Stimulated activated effector memory CD8-positive, alpha-beta T cell treated with anti-CD3 and anti-CD28 coated beads, Interleukin-12 subunit alpha, Interleukin-12 subunit beta, amount 100 ng/mL, for 72 hours (primary cell): ENCODE measurements around the gene PLG.
A peak's percentile ranks its signal among the peaks of the same experiment; 100 is the strongest.
"Not testable (repeated sequence)": the region's sequence is repeated elsewhere in the genome, so short reads cannot be mapped to it uniquely, and the experiment has no call there.

Experiments
- ATAC-seq: fragments of 150-1000 bp; cut with Tn5 transposase; 2 replicates; pipeline ENCODE4 v1.10.0; 2021
- DNase-seq, 2 donors: peaks; one replicate each; pipeline ENCODE4 v3.0.0; 2021 to 2022; ENCODE audit warnings: low spot score in 2 of 2
- H3K27ac Mint-ChIP-seq: one replicate; pipeline ENCODE4 v1.8.0; 2022; ENCODE audit warnings: mild to moderate bottlenecking, mixed read lengths
- H3K36me3 Mint-ChIP-seq: one replicate; pipeline ENCODE4 v1.8.0; 2022; ENCODE audit warnings: mild to moderate bottlenecking, mixed read lengths
- H3K4me1 Mint-ChIP-seq: one replicate; pipeline ENCODE4 v1.8.0; 2022; ENCODE audit warnings: mixed read lengths
- H3K4me3 Mint-ChIP-seq: one replicate; pipeline ENCODE4 v1.8.0; 2022; ENCODE audit warnings: mild to moderate bottlenecking, mixed read lengths
- H3K9me3 Mint-ChIP-seq: one replicate; pipeline ENCODE4 v1.8.0; 2022; ENCODE audit warnings: mixed read lengths

PLG gene

DNA sequence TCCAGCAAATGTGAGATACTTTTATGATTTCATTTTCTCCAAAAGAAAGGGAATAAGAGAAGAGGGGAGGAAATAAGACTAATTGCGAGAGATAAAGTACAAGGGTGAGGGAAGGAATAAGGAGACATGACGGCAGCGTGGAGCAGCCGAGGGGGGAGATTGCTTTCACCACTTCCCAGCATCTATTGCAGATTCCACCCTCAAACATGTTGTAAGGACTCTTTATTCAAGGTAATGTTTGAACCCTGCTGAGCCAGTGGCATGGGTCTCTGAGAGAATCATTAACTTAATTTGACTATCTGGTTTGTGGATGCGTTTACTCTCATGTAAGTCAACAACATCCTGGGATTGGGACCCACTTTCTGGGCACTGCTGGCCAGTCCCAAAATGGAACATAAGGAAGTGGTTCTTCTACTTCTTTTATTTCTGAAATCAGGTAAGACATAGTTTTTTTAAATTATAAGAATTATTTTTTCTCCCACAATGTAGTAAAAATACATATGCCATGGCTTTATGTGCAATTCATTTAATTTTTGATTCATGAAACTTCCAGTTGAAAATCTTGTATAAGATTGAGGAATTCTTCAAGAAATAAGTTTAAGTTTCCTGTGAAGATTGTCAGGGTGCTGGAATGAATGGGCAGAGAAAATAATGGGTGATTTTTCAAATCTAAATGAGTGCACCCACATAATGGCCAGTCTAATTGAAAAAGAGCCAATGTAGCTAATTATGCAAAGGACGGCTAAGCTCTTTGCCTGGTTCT, at the start of gene PLG:
PLG (plus strand) TSS at position 327 of the 763 bp plus-strand sequence; CDS start at position 388, 61 bp downstream.
- DNase-seq, ATAC-seq, H3K4me3 Mint-ChIP-seq, H3K9me3 Mint-ChIP-seq, H3K4me1 Mint-ChIP-seq, H3K36me3 Mint-ChIP-seq, H3K27ac Mint-ChIP-seq: not testable (repeated sequence)

DNA sequence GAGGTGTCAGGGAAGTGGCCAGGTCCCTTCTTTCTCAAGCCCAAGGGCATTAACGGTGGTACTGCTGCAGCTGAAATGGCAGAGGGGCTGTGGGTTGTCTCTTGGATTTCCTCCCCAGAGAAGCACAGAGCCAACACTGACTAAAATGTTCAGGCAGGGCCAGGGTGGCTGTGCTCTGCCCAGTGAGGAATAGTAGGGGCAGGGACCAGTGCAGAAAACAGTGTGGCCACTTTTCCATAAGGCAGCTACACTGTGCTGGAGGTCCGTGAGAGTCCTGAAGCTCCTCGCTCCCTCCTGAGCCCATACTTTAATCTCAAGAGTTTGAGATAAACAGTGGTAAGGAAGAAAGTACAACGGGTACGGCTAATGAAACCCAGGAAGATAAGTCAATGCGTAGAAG, 42.5 kb upstream of the PLG start:
- H3K36me3 Mint-ChIP-seq, result no peaks in the 10 kb centered on the region
- H3K4me1 Mint-ChIP-seq, result no peaks in the 10 kb centered on the region
- H3K9me3 Mint-ChIP-seq, result peaks cover 4% of the 10 kb centered on the region
- DNase-seq (no peak), ATAC-seq (peak; percentile 21)
- H3K27ac Mint-ChIP-seq, result no peak overlapping the region
- H3K4me3 Mint-ChIP-seq, result no peak overlapping the region

DNA sequence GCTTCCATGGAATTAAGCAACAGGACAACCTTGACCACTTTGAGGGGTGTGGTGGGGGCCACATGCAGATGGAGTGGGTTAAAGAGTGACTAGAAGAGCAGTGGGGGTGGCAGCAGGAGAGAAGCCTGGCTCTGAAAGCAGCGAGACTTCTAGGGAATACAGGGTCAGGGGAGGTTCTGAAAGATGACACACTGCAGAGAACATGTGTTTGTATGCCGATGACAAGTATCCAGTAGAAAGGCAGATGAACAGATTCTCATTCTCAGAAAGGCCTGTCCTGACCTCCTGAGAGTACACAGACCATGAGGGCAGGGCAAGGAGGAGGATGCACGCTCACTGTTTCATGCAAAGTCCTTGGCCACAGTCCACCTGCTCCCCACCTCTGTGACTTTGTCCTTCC, 40.8 kb upstream of the PLG start:
- Mint-ChIP-seq H3K9me3 (peaks cover 4% of the 10 kb centered on the region), H3K4me1 (no peaks in the 10 kb centered on the region), H3K36me3 (no peaks in the 10 kb centered on the region), H3K4me3 (no peak overlapping the region), H3K27ac (no peak overlapping the region)
- DNase-seq, result no peak
- ATAC-seq, result no peak

DNA sequence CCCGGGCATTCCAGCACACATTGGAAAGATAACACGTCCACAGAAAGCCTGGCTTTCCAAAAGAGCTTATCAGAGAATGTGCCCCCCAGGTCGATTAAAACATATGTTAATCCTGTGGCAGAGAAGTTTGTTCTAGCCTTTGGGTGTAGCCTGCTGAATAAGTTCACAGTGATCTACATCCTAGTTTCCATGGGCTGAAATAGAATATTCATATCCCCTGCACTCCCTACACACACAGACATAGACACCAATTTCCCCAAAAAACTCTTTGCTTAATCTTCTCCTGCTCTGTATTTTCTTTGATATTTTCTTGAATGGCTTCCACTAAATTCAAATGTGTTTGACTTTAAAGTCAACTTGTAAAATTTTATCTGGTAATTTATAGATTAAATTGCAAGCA, 39.6 kb upstream of the PLG start:
- Mint-ChIP-seq H3K4me1 (no peaks in the 10 kb centered on the region), H3K9me3 (peaks cover 4% of the 10 kb centered on the region), H3K36me3 (no peaks in the 10 kb centered on the region), H3K27ac (no peak overlapping the region), H3K4me3 (no peak overlapping the region)
- DNase-seq (no peak), ATAC-seq (no peak)

DNA sequence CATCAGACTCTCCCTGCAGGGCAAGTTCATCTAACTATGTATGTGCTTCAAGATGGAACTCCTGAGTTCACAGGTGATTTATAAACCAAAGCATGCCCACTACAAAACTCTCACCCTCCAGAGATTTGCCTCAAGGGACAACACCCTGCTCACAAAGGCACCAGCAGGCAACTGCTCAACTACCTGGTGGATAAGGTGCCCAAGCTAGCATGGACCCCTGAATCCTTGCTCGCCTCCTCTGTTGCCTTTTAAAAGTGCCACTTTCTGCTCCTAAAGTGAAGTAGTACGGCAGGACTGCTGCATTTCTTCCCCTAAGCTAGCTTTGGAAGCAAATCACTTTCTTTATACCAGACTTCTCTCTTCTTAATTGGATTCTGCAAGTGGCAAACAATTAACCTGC, 39.2 kb upstream of the PLG start:
- DNase-seq, result no peak
- Mint-ChIP-seq H3K4me3 (no peak overlapping the region), H3K4me1 (no peaks in the 10 kb centered on the region), H3K27ac (no peak overlapping the region), H3K36me3 (no peaks in the 10 kb centered on the region), H3K9me3 (peaks cover under 1% of the 10 kb centered on the region)
- ATAC-seq, result no peak

DNA sequence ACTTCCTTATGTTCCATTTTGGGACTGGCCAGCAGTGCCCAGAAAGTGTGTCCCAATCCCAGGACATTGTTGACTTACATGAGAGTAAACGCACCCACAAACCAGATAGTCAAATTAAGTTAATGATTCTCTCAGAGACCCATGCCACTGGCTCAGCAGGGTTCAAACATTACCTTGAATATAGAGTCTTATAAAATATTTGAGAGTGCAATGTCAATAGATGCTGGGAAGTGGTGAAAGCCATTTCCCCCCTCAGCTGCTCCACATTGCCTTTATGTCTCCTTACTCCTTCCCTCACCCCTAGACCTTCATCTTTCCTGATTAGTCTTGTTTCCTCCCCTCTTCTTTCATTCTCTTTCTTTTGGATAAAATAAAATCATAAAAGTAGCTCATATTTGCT, 37.8 kb upstream of the PLG start, which contains the start of gene LPA:
LPA (minus strand) TSS at position 78 of the 400 bp plus-strand sequence; CDS start at position 17, 61 bp downstream.
- H3K9me3 Mint-ChIP-seq, H3K4me3 Mint-ChIP-seq, H3K36me3 Mint-ChIP-seq, H3K4me1 Mint-ChIP-seq, H3K27ac Mint-ChIP-seq, ATAC-seq, DNase-seq: not testable (repeated sequence)

DNA sequence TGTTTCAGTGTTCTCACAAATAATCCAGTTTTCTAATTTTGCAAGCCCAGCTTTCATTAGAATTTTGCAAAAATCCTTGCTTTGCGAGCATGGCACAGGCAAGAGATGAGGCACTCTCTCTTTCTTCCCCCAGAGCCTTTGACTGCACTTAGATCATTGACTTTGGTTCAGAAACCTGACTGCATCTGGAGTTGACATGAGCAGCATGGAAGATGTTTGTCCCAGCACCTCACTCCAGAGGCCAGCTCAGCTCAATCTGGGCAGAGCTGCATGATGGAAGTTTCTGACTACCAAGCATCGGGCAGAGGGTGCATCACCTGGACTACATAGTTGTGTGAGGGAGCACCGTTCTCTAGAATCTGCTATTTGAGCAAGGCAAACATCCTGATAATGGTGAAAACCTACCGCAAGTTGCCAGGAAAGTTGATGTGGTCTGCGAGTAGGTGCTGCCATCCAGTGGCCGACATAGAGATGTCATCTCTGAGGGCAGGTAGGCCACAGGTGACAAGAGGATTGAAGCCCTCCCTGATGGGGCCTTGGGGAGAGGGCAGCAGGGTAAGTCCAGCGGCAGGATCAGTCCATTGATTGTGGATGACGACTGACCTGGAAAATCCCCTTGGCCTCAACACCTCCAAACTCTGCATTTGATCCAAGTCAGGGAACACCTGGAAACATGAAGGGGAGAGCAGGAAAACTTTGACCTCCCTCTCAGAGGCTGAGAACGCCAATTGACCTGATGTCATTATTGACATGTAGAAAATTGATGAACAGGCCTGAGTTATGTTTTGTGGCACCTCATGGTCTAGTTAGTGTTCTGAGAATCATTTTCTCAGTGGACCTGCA, 34.2 kb upstream of the PLG start:
- H3K4me1 Mint-ChIP-seq, result no peaks in the 10 kb centered on the region

DNA sequence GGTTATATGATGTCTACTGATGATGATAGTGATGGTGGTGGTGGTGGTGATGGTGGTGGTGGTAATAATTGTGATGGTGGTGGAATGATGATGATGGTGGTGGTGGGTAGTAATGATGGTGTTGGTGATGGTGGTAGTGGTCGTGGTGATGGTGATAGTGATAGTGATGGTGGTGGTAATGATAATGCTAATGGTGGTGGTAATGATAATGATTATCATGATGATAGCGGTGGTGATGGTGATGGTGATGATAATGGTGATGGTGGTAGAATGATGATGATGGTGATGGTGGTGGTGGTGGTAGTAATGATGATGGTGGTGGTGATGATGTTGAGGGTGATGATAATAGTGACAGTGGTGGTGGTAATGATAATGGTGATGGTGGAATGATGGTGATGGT, 33.5 kb upstream of the PLG start:
- Mint-ChIP-seq H3K36me3 (no peaks in the 10 kb centered on the region), H3K9me3 (peaks cover 10% of the 10 kb centered on the region), H3K4me1 (no peaks in the 10 kb centered on the region), H3K27ac (no peak overlapping the region), H3K4me3 (no peak overlapping the region)
- ATAC-seq, result no peak
- DNase-seq, result no peak

More for the DNA sequence above, 34.2 kb upstream of the PLG start:
- Mint-ChIP-seq H3K4me3 (no peak overlapping the region), H3K36me3 (no peaks in the 10 kb centered on the region), H3K9me3 (peaks cover 5% of the 10 kb centered on the region), H3K27ac (no peak overlapping the region)
- DNase-seq (peak in 1 of 2 donors; percentile 55), ATAC-seq (peak; percentile 26)

DNA sequence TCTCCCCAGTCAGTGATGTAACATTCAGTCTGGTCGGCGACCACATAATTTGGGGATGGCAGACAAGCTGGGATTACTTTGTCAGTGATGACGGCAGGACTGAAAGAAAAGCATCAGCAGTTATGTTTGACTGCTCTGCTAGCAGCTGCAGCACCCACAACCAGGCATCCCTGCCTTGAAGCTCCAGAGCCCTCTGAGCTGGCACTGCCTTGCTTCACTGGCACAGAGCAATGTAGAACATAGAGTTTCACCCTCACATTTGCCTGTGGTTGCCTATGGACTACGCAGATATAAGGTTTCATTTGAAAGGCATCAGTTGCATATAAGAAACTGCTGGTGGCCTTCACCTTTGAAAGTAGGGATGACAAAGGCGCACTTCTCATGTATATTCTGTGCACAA, 25.6 kb upstream of the PLG start:
- H3K4me3 Mint-ChIP-seq, H3K4me1 Mint-ChIP-seq, ATAC-seq, H3K36me3 Mint-ChIP-seq, H3K27ac Mint-ChIP-seq, DNase-seq: not testable (repeated sequence)
- H3K9me3 Mint-ChIP-seq, result peaks cover 10% of the 10 kb centered on the region

DNA sequence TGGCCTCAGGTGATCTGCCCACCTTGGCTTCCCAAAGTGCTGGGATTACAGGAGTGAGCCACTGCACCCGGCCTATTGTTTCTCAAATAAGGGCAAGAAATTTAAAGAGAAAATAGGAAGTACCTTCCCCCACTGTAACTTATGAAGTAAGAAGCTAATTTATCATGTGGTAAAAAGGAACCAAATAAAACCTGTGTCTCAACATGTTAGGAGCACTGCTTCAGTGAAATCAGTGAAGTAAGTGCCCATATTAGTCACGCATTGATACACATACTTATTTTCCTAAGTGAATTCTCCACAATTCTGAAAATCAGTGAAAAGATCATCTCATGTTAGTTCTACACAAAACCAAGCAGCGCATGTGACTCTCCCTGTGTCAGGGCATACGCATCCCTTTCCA, 23.8 kb upstream of the PLG start:
- Mint-ChIP-seq H3K4me3 (no peak overlapping the region), H3K27ac (no peak overlapping the region), H3K9me3 (peaks cover 2% of the 10 kb centered on the region), H3K4me1 (no peaks in the 10 kb centered on the region), H3K36me3 (no peaks in the 10 kb centered on the region)
- DNase-seq (no peak), ATAC-seq (no peak)

DNA sequence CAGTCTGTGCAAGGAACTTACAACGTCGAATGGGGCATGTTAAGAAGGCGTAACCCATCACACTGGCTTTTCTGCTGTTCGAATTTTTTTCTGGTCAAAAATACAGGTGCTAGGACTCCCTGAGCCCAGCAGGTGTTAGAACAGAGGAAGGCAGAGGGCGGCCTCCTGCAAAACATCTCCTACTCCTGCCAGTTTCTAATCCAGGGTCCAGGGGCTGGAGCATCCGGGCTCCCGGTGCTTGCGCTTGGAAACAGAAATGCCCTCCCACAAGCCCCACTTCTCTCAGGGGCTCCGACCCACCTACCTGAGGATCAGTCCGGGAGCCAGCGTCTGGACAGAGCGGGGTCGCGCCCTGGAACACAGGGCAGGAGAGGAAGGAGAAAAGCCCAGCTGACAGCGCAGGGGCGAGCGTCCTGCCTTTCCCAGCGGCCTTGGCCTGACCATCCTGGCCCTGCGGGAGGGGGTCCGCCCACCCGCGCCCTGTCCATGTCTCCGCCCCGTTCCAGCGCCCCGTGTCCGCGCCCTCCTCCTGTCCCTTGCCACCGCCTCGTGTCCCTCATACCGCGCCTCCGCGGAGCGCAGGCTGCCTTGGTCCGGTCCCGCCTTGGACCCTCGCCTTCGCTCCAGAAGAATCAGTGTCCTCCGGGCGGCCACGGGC, 23.2 kb upstream of the PLG start:
- no peak overlapping the region for H3K27ac Mint-ChIP-seq
- H3K4me1 Mint-ChIP-seq, result no peaks in the 10 kb centered on the region
- no peak for DNase-seq
- H3K4me3 Mint-ChIP-seq, result no peak overlapping the region
- no peaks in the 10 kb centered on the region for H3K36me3 Mint-ChIP-seq
- H3K9me3 Mint-ChIP-seq, result no peaks in the 10 kb centered on the region
- ATAC-seq, result peak; percentile 34

DNA sequence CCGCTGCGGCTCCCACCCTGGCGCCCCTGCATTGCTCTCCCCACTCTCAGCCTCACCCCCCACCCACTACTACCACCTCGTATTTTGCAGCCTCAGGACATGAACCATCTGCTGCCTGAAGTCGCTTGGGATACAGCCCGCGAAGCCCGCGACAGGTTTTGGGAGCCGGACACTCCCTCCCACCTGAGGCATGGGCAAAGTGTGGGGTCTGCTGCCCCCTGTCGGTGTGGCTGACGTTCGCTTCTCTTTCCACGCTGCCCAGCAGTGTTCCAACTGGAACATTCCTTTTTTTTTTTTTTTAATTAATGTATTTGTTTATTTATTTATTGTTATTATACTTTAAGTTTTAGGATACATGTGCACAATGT, 22.7 kb upstream of the PLG start:
- no peaks in the 10 kb centered on the region for H3K36me3 Mint-ChIP-seq
- H3K4me3 Mint-ChIP-seq, result no peak overlapping the region
- no peak overlapping the region for H3K27ac Mint-ChIP-seq
- ATAC-seq (no peak), DNase-seq (no peak)
- H3K9me3 Mint-ChIP-seq, result no peaks in the 10 kb centered on the region
- no peaks in the 10 kb centered on the region for H3K4me1 Mint-ChIP-seq

DNA sequence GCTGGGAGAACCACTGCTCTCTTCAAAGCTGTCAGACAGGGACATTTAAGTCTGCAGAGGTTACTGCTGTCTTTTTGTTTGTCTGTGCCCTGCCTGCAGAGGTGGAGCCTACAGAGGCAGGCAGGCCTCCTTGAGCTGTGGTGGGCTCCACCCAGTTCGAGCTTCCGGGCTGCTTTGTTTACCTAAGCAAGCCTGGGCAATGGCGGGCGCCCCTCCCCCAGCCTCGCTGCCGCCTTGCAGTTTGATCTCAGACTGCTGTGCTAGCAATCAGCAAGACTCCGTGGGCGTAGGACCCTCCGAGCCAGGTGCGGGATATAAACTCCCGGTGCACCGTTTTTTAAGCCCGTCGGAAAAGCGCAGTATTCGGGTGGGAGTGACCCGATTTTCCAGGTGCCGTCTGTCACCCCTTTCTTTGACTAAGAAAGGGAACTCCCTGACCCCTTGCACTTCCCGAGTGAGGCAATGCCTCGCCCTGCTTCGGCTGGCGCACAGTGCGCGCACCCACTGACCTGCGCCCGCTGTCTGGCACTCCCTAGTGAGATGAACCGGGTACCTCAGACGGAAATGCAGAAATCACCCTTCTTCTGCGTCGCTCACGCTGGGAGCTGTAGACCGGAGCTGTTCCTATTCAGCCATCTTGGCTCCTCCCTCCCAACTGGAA, 16.8 kb upstream of the PLG start:
- H3K4me1 Mint-ChIP-seq, H3K27ac Mint-ChIP-seq, H3K9me3 Mint-ChIP-seq, H3K36me3 Mint-ChIP-seq, DNase-seq, H3K4me3 Mint-ChIP-seq, ATAC-seq: not testable (repeated sequence)

DNA sequence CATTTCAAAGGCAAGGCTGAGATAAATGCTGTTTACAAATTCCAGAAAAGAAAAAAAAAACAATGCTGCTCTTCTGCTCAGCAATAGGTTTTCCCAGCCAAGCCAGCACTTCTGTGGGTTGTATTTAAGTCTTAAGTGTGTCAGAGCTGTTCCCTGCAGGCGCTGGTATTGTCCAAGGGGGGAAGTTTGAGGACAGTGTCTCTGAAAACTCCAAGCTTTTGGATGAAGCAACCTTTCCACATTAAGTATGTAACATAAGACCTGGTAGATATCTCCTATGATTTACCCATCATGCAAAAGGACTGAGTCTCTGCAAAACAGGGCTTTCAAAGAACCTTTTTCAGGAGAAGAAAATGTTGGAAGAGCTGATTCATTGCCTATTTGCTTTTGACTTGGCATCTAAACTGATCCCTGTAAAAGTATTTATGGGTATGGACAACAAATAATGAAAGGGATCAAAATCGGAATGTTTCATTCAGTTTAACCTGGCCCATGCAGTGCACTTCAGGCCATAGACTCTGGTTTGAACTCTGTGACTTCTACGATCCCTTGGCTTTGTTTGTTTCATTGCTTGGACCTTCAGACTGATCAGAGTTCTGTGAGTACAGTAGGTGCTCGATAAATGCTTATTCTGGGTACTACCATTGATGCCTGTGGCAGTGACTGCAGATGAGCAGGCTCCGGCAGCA, 16.1 kb upstream of the PLG start:
- no peaks in the 10 kb centered on the region for H3K9me3 Mint-ChIP-seq
- H3K27ac Mint-ChIP-seq, result no peak overlapping the region
- no peak for DNase-seq
- no peak for ATAC-seq
- H3K36me3 Mint-ChIP-seq, result no peaks in the 10 kb centered on the region
- no peaks in the 10 kb centered on the region for H3K4me1 Mint-ChIP-seq
- H3K4me3 Mint-ChIP-seq, result no peak overlapping the region

DNA sequence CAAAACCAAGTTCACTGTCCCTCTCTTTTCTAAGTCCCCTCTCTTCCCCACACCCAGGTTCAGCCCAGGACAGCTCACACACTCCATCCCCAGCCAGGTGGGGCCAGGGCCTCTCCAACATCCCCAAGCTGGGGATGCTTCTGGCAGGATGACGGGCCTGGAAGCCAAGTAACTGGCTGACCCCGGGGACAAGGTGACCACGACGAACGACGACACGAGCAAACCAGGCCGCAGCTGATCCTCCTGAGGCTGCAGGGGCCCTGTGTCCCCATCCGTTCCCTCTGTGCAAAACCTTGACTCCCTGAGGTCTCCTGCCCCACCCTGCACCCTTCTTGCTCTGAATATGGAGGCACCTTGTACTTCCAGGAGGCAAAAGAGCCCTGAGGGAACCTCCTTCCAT, 11.6 kb upstream of the PLG start:
- no peak for DNase-seq
- ATAC-seq, result no peak
- peaks cover 3% of the 10 kb centered on the region for H3K9me3 Mint-ChIP-seq
- H3K36me3 Mint-ChIP-seq, result no peaks in the 10 kb centered on the region
- no peak overlapping the region for H3K4me3 Mint-ChIP-seq
- no peaks in the 10 kb centered on the region for H3K4me1 Mint-ChIP-seq
- H3K27ac Mint-ChIP-seq, result no peak overlapping the region
